Activated CD4-positive, alpha-beta memory T cell treated with anti-CD3 and anti-CD28 coated beads, Interleukin-2, amount 10 ng/mL, durations not matched to agents 7 days and 5 days (primary cell): Measurements from ENCODE around the gene GNAQ. TPM values are rescaled to one million over a fixed set of nuclear protein-coding genes. Genes with fewer than 3 reads are reported as not detected.

Source experiments
- CTCF ChIA-PET: fragments of 350-600 bp; sonication (Branson Sonifier 250); formaldehyde crosslinking; loops from one replicate; lab custom pipeline; 2021; ENCODE audit warnings: antibody characterized with exemption, inconsistent platforms; lab: Charles Lee
- POLR2A ChIA-PET: fragments of 350-600 bp; sonication (Branson Sonifier 250); formaldehyde crosslinking; loops from one replicate; lab custom pipeline; 2021; ENCODE audit warnings: antibody characterized with exemption; lab: Charles Lee
- DNase-seq: peaks from one replicate; pipeline ENCODE4 v3.0.0-alpha.2; 2020
- H3K27ac Mint-ChIP-seq: one replicate; pipeline ENCODE4 v1.8.0; 2021; ENCODE audit warnings: mild to moderate bottlenecking, mixed read lengths
- H3K27me3 Mint-ChIP-seq: one replicate; pipeline ENCODE4 v1.8.0; 2021; ENCODE audit warnings: mixed read lengths
- H3K36me3 Mint-ChIP-seq: one replicate; pipeline ENCODE4 v1.8.0; 2021; ENCODE audit warnings: low read depth, mixed read lengths
- H3K4me1 Mint-ChIP-seq: one replicate; pipeline ENCODE4 v1.8.0; 2021; ENCODE audit warnings: mixed read lengths
- H3K4me3 Mint-ChIP-seq: one replicate; pipeline ENCODE4 v1.8.0; 2021; ENCODE audit warnings: mild to moderate bottlenecking, mixed read lengths
- H3K9me3 Mint-ChIP-seq: one replicate; pipeline ENCODE4 v1.8.0; 2021; ENCODE audit warnings: mixed read lengths
- total RNA-seq, 2 experiments: library from RNA; stranded (reverse); gene quantifications; one replicate each; pipeline ENCODE4 v1.2.3, GENCODE V29; 2021

GNAQ gene
- total RNA-seq, 2 experiments from 2014 or later: 28.0 to 28.8 TPM

- Mint-ChIP-seq H3K36me3 (peaks cover 3% of the 10 kb centered on the region), H3K27me3 (no peaks in the 10 kb centered on the region), H3K9me3 (no peaks in the 10 kb centered on the region), H3K27ac (no peak overlapping the region), H3K4me3 (no peak overlapping the region), H3K4me1 (peaks cover 8% of the 10 kb centered on the region)
- ChIA-PET CTCF (no interaction called here), POLR2A (no interaction called here)
- DNase-seq: no peak
These were observed 33.9 kb downstream of the GNAQ start for GRCh38 chr9:77997611-77998284.

- Mint-ChIP-seq H3K4me3 (no peak overlapping the region), H3K9me3 (no peaks in the 10 kb centered on the region), H3K36me3 (peaks cover 8% of the 10 kb centered on the region), H3K27me3 (no peaks in the 10 kb centered on the region), H3K27ac (no peak overlapping the region), H3K4me1 (peaks cover 3% of the 10 kb centered on the region)
- ChIA-PET POLR2A (no interaction called here), CTCF (interaction anchor here (0.7 kb wide), 1 partner anchor 39 kb away, joined by 5 read pairs; no protein-coding TSS in a partner anchor)
- no peak for DNase-seq
These were observed 34.9 kb downstream of the GNAQ start for GRCh38 chr9:77996696-77997095.

GRCh38 chr9:77991191-77991590 is 40.4 kb downstream of the GNAQ start:
- POLR2A ChIA-PET: no interaction called here
- H3K27ac Mint-ChIP-seq: no peak overlapping the region
- H3K27me3 Mint-ChIP-seq: no peaks in the 10 kb centered on the region
- no peak overlapping the region for H3K4me3 Mint-ChIP-seq
- peaks cover 9% of the 10 kb centered on the region for H3K4me1 Mint-ChIP-seq
- no peaks in the 10 kb centered on the region for H3K9me3 Mint-ChIP-seq
- H3K36me3 Mint-ChIP-seq: peaks cover 8% of the 10 kb centered on the region
- DNase-seq: no peak
- CTCF ChIA-PET: interaction anchor here (4.2 kb wide), 1 partner anchor 14 kb away, joined by 17 read pairs; no protein-coding TSS in a partner anchor

- Mint-ChIP-seq H3K27ac (no peak overlapping the region), H3K4me1 (peaks cover 11% of the 10 kb centered on the region), H3K4me3 (no peak overlapping the region), H3K36me3 (peaks cover 8% of the 10 kb centered on the region), H3K27me3 (no peaks in the 10 kb centered on the region), H3K9me3 (no peaks in the 10 kb centered on the region)
- DNase-seq: no peak
- ChIA-PET CTCF (no interaction called here), POLR2A (no interaction called here)
These were observed 41.7 kb downstream of the GNAQ start for GRCh38 chr9:77989909-77990308.

GRCh38 chr9:77989458-77989857 is 42.2 kb downstream of the GNAQ start:
- no peak for DNase-seq
- ChIA-PET POLR2A (no interaction called here), CTCF (no interaction called here)
- H3K27ac Mint-ChIP-seq: no peak overlapping the region
- H3K4me1 Mint-ChIP-seq: peaks cover 11% of the 10 kb centered on the region
- no peaks in the 10 kb centered on the region for H3K9me3 Mint-ChIP-seq
- peaks cover 8% of the 10 kb centered on the region for H3K36me3 Mint-ChIP-seq
- H3K4me3 Mint-ChIP-seq: no peak overlapping the region
- no peaks in the 10 kb centered on the region for H3K27me3 Mint-ChIP-seq

- POLR2A ChIA-PET: interaction anchor here (0.8 kb wide), 1 partner anchor 11 kb away, joined by 5 read pairs; no protein-coding TSS in a partner anchor
- Mint-ChIP-seq H3K36me3 (peaks cover 8% of the 10 kb centered on the region), H3K4me1 (peaks cover 11% of the 10 kb centered on the region), H3K4me3 (no peak overlapping the region), H3K27me3 (no peaks in the 10 kb centered on the region), H3K9me3 (no peaks in the 10 kb centered on the region), H3K27ac (no peak overlapping the region)
- DNase-seq: no peak
- CTCF ChIA-PET: no interaction called here
These were observed 43.0 kb downstream of the GNAQ start for GRCh38 chr9:77988630-77989029.

GRCh38 chr9:77987880-77988525 is 43.6 kb downstream of the GNAQ start:
- ChIA-PET POLR2A (interaction anchor here (0.8 kb wide), 1 partner anchor 11 kb away, joined by 5 read pairs; no protein-coding TSS in a partner anchor), CTCF (no interaction called here)
- no peaks in the 10 kb centered on the region for H3K9me3 Mint-ChIP-seq
- no peak overlapping the region for H3K27ac Mint-ChIP-seq
- peaks cover 8% of the 10 kb centered on the region for H3K36me3 Mint-ChIP-seq
- no peak for DNase-seq
- no peak overlapping the region for H3K4me3 Mint-ChIP-seq
- H3K4me1 Mint-ChIP-seq: peaks cover 16% of the 10 kb centered on the region
- no peaks in the 10 kb centered on the region for H3K27me3 Mint-ChIP-seq

- H3K36me3 Mint-ChIP-seq: peaks cover 8% of the 10 kb centered on the region
- no peaks in the 10 kb centered on the region for H3K9me3 Mint-ChIP-seq
- POLR2A ChIA-PET: interaction anchor here (1.5 kb wide), 1 partner anchor 9 kb away, joined by 4 read pairs; no protein-coding TSS in a partner anchor
- no peaks in the 10 kb centered on the region for H3K27me3 Mint-ChIP-seq
- peaks cover 23% of the 10 kb centered on the region for H3K4me1 Mint-ChIP-seq
- H3K4me3 Mint-ChIP-seq: no peak overlapping the region
- DNase-seq: no peak
- CTCF ChIA-PET: interaction anchor here (0.5 to 0.9 kb wide), 2 partner anchors 134 to 1848 kb away, joined by 3 read pairs; no protein-coding TSS in a partner anchor
- H3K27ac Mint-ChIP-seq: no peak overlapping the region
These were observed 44.4 kb downstream of the GNAQ start for GRCh38 chr9:77987081-77987656.

GRCh38 chr9:77985996-77986395 is 45.6 kb downstream of the GNAQ start:
- Mint-ChIP-seq H3K4me3 (no peak overlapping the region), H3K27me3 (no peaks in the 10 kb centered on the region), H3K27ac (no peak overlapping the region), H3K36me3 (no peaks in the 10 kb centered on the region), H3K4me1 (peaks cover 31% of the 10 kb centered on the region), H3K9me3 (no peaks in the 10 kb centered on the region)
- no peak for DNase-seq
- ChIA-PET CTCF (interaction anchor here (0.8 to 0.9 kb wide), 2 partner anchors 49 to 135 kb away, joined by 3 read pairs; no protein-coding TSS in a partner anchor), POLR2A (interaction anchor here (1.0 to 1.5 kb wide), 2 partner anchors 8 to 39 kb away, joined by 3 to 4 read pairs; no protein-coding TSS in a partner anchor)

- Mint-ChIP-seq H3K27me3 (no peaks in the 10 kb centered on the region), H3K9me3 (no peaks in the 10 kb centered on the region), H3K4me1 (peaks cover 51% of the 10 kb centered on the region), H3K4me3 (no peak overlapping the region), H3K36me3 (no peaks in the 10 kb centered on the region), H3K27ac (no peak overlapping the region)
- DNase-seq: no peak
- ChIA-PET POLR2A (no interaction called here), CTCF (no interaction called here)
These were observed 48.3 kb downstream of the GNAQ start for GRCh38 chr9:77983320-77983662.

GRCh38 chr9:77982581-77983319 is 48.9 kb downstream of the GNAQ start:
- Mint-ChIP-seq H3K36me3 (no peaks in the 10 kb centered on the region), H3K4me1 (peaks cover 55% of the 10 kb centered on the region), H3K4me3 (no peak overlapping the region), H3K27ac (no peak overlapping the region), H3K27me3 (no peaks in the 10 kb centered on the region), H3K9me3 (no peaks in the 10 kb centered on the region)
- ChIA-PET CTCF (no interaction called here), POLR2A (no interaction called here)
- DNase-seq: no peak

- Mint-ChIP-seq H3K27ac (no peak overlapping the region), H3K27me3 (no peaks in the 10 kb centered on the region)
- CTCF ChIA-PET: interaction anchor here (1.3 kb wide), 1 partner anchor 53 kb away, joined by 4 read pairs; no protein-coding TSS in a partner anchor
These were observed 49.7 kb downstream of the GNAQ start for GRCh38 chr9:77981907-77982306.

More at GRCh38 chr9:77981907-77982306, 49.7 kb downstream of the GNAQ start:
- no peak overlapping the region for H3K4me3 Mint-ChIP-seq
- POLR2A ChIA-PET: interaction anchor here (1.5 kb wide), 1 partner anchor 51 kb away, joined by 4 read pairs; no protein-coding TSS in a partner anchor
- DNase-seq: no peak
- no peaks in the 10 kb centered on the region for H3K9me3 Mint-ChIP-seq
- no peaks in the 10 kb centered on the region for H3K36me3 Mint-ChIP-seq
- peaks cover 62% of the 10 kb centered on the region for H3K4me1 Mint-ChIP-seq
